ENCODE results near the gene DMD.

GRCh38 chrX:31374786-31375185 lies 1836.6 kb downstream of the DMD start:
- TF ChIP-seq CTCF (IDR thresholded peaks at IDR 0.05; ENCODE audit: insufficient read depth, low read depth, low read length) (no peak), EZH2 (IDR thresholded peaks at IDR 0.05; ENCODE audit: insufficient read depth, low read length) (no peak)

Data from astrocyte (in vitro differentiated cells and primary cell).